Islet of Langerhans (tissue), 1 donor: ENCODE results near the gene CFAP74.

ENCODE experiments used
- FAIRE-seq: peaks from one replicate; lab custom pipeline; 2011; peaks lifted over from hg19 to GRCh38; lab: Jason Lieb, UNC

CFAP74 gene

GRCh38 chr1:2042830-2043773, 39.5 kb upstream of the CFAP74 start:
- FAIRE-seq: no peak

GRCh38 chr1:2041887-2042286, 38.3 kb upstream of the CFAP74 start:
- no peak for FAIRE-seq

- FAIRE-seq: no peak
Observed at GRCh38 chr1:2041305-2041704, 37.7 kb upstream of the CFAP74 start.

GRCh38 chr1:2039251-2039650, 35.7 kb upstream of the CFAP74 start:
- no peak for FAIRE-seq

GRCh38 chr1:2038229-2038628, 34.6 kb upstream of the CFAP74 start:
- no peak for FAIRE-seq

DNA sequence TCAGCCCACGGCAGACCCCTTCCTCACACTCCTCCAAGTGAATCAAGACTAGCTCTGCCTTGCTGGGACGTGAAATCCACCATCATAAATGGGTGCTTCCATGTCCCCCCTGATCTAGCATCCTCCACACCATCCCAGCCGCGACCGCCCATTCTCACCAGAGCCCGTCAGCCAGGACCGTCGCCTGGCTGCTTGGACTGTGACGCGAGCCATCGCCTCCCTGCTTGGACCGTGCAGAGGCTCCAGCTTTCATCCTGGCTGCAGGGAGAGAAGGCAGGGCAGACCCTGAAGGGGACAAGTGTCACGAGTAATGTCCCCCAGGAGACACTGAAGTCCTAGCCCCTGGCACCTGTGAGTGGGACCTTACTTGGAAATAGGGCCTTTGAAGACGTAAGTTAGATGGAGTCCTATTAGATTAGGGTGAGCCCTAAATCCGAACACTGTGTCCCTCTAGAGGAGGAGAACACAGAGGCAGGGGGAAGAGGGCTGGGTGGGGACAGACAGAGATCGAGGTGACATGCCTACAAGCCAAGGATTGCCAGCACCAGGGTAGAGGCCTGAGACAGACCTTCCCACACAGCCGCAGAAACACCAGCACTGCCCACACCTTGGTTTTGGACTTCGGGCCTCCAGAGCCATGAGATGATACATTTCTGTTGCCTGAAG, 33.9 kb upstream of the CFAP74 start:
- FAIRE-seq: no peak

GRCh38 chr1:2036287-2036686, 32.7 kb upstream of the CFAP74 start:
- no peak for FAIRE-seq

- no peak for FAIRE-seq
Observed at GRCh38 chr1:2033165-2033564, 29.6 kb upstream of the CFAP74 start.

DNA sequence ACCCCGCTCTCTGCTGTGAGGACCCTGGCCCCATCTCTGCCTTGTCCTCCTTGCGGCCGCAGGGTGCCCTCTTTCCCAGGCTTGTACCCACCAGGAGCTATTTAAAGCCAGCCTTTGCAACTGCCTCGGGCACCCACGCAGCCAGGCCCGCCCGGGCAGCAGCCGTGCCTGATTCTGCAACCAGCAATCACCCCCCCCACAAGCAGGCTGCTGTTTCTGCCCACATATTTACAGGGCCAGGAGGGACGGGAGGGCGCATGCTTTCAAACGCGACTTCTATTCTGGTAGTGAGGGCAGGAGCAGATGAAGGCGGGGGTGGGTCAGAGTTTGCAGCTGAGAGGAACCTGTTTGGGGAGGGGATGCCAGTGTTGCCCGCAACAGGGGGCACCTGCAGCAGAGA, 29.2 kb upstream of the CFAP74 start:
- no peak for FAIRE-seq

DNA sequence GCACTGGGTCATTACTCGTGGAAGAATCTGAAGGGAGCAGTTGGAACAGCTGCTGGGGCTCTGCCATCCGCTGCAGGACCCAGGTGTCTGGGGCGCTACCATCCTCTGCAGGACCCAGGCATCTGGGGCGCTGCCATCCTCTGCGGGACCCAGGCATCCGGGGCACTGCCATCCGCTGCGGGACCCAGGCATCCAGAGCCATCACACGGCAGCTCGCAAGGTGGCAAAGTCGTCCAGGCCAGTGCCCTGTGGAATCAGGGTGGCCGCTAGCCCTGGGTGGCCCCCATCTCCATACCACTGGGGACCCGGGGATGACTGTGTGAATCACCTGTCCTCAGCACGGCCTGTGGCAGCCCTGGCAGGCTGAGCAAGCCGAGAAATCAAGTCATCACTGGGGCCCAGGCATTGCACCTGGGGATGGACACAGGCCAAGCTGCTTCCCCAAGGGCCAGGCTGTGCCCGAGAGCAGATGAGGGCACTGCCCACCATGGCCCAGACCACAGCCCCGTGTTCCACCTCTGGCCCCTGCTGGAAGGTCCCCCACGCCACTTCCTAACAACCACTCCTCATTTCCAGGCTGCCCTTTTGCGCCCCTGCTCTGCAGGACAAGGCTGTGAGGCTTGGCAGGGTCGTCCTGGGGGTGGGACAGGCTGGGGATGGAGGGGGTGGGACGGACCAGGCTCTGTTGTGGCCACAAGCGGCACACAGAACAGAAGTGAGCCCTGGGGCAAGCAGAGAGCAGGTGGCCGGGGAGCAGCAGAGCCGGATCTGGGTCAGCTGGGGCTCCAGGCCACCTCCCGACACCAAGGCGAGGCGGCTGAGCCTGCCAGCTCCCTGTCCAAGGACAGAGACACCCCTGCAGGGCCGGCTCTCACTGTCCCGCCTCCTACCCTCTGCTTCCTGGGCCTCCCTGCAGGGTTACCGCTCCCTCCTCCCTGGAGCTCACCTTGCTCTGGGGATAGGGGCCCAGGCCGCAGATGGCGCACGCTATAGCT, 28.3 kb upstream of the CFAP74 start:
- FAIRE-seq: no peak

DNA sequence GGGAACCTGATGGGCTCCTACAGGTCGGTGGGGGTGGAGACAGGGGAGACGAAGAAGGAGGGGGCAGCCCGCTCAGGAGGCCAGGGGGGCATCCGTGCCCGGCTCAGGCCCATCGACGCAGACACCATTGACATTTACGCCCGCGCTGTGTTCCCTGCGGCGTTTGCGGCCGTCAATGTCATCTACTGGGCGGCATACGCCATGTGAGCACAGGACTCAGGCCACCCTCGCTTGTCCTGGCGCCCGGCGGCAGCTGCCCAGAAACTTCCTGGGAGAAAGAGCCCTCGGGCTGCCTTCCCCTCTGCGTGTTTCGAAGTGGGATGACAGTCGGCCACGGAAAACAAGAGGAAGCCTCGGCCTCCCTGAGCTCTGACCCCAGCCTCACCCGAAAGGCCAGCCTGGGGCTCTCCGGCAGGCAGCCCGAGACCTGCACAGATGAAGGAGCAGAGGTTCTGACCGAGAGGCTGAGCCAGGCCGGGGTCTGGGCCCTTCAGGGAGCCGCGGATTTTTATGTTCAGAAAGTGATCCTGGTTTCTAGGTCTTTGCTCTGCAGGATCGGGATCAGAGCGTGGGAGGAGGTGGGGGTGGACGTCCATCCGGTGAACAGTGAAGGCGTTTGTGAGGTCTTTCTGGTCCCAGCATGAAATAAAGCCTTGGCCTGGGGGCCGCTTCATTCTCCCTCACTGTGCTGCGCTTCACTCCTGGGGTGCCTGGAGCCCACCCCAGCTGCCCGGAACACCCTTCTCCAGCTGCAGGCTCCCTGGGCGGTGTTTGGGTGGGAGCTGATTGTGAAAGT, 26.7 kb upstream of the CFAP74 start:
- no peak for FAIRE-seq

DNA sequence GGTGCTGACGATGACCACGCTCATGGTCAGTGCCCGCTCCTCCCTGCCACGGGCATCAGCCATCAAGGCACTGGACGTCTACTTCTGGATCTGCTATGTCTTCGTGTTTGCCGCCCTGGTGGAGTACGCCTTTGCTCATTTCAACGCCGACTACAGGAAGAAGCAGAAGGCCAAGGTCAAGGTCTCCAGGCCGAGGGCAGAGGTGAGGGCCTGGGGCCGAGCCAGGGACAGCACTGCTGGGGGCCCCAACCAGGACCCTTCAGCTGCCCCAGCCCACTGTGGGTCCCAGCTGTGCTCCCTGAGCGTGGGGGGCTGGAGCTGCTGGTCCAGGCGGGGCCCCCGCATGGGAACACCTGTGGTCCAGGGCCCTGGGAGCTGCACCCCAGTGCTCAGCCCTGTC, 26.0 kb upstream of the CFAP74 start:
- FAIRE-seq: no peak

DNA sequence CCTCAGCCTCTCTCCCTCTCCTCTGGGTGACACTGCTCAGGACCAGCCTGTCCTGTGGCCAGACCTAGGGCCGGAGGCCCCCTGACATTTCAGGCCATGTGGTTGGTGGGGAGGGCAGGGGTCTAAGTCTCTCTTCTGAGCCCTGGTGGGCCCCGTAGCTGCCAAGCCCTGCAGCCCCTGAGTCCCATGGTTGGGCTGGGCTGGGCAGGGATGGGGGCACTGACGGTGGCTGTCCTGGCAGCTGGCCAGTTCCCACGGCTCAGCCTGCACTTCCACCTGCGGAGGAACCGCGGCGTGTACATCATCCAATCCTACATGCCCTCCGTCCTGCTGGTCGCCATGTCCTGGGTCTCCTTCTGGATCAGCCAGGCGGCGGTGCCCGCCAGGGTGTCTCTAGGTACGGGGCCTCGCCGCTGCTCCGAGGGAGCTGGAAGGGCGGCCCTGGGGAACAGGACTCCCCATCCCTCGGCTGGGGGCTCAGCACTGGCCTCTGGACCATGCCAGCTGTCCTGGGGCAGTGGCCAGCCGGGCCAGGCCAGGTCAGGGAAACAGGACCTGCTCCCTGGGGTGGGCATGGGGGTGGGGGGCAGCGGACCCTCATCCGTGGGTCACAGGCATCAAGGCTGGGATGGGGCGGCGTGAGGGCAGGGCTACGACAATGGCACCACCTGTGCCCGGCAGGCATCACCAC, 25.4 kb upstream of the CFAP74 start:
- no peak for FAIRE-seq

DNA sequence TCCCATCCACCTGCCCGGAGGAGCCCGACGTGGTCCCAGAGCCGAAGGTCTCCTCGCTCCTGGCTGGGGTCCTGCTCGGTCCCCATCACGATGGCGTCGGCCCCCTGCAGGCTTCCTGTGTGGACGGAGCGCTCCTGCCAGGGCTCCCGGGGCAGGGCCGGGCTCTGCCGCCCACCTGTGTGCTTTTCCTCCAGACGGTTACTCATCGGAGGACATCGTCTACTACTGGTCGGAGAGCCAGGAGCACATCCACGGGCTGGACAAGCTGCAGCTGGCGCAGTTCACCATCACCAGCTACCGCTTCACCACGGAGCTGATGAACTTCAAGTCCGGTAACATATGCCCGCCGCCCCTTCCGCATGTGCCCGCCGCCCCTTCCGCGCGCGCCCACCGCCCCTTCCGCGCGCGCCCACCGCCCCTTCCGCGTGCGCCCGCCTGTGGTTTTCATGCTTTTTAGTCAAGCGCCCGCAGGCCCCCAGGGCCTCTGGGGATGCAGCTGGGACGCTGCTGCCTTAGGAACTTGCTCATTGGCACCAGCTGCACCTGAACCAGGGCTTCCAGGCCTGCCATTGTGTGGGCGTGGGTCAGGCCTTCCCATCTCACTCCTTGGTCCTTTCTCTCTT, 24.5 kb upstream of the CFAP74 start:
- FAIRE-seq: no peak

- FAIRE-seq: no peak
Observed at GRCh38 chr1:2025491-2025981, 21.9 kb upstream of the CFAP74 start.

DNA sequence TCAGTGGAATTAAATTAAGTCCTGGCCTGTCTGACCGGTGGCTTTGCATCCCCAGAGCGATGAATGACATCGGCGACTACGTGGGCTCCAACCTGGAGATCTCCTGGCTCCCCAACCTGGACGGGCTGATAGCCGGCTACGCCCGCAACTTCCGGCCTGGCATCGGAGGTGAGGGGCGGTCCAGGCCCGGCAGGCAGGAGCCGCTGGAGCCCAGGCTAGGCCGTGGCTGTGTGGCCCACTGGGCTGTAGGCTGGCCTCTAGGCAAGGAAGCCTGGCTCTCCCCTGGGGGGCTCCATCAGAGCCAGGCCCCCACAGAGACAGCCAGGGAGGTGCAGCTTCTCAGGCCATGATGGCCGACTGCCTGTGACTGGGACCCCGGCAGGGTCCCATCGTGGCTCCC, 21.3 kb upstream of the CFAP74 start:
- FAIRE-seq: no peak

DNA sequence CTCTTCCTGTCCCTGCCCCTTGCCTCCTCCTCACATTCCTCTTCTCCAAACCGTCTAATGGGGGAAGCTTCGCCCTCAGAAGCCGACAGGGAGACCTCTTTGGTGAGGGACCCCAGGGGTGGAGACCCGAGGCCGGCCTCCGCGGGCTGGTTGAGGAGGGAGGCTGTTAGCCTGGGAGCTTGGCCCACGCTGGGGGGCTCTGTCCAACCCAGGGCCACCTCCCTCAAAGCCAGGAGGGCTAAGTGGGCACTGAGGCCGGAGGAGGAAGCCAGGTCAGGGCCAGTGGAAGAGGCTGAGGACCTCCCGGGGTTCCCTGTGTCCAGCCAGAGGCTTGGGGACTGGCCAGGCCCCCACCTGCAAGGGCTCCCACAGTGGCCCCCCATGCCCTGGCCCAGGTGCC, 20.9 kb upstream of the CFAP74 start:
- no peak for FAIRE-seq

DNA sequence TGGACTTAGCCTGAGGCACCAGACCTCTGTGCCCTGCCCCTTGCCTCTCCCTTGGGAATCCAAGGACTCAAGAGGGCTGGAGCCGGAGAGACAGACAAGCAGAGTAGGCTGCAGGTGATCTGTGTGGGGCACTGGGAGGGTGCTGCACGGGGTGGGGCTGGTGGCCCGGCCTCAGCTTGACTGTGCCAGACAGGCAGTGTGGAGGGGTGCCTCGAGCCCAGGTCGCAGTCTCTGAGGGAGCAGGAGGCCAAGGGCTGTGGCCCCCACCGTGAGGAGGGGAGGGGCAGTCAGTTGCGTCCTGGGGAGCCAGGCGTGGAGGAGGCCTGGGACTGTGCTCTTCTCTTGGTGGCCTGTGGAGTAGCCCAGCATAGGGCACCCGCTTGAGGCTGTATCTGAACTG, 19.6 kb upstream of the CFAP74 start:
- FAIRE-seq: no peak

- no peak for FAIRE-seq
Observed at GRCh38 chr1:2022063-2022770, 18.6 kb upstream of the CFAP74 start.

- no peak for FAIRE-seq
Observed at GRCh38 chr1:2021550-2021949, 18.0 kb upstream of the CFAP74 start.
